HepG2 (cell line): ENCODE data around the gene SOWAHA. TPM values are rescaled to one million over a fixed set of nuclear protein-coding genes. Genes with fewer than 3 reads are reported as not detected.

Source experiments
- ATAC-seq: fragments of 200-7000 bp; cut with Tn5 transposase; 3 replicates; pipeline ENCODE4 v1.9.1; 2020; ENCODE audit warnings: mild to moderate bottlenecking, moderate library complexity
- BruUV-seq: library from RNA; stranded (reverse); fragments of 400-500 nt; replicated peaks from 2 replicates; lab custom pipeline; 2021; lab: Mats Ljungman, UMichigan
- CTCF ChIA-PET: fragments of 300-600 bp; formaldehyde crosslinking; extraction: SDS; loops from one replicate; lab custom pipeline; 2021; ENCODE audit warnings: low total read pairs, inconsistent platforms, low intra/inter-chr PET ratio; lab: Yijun Ruan, JAX
- POLR2A ChIA-PET: fragments of 350-600 bp; sonication (Branson Sonifier 250); formaldehyde crosslinking; loops from one replicate; lab custom pipeline; 2020; ENCODE audit warnings: antibody characterized with exemption, inconsistent platforms; lab: Yijun Ruan, JAX
- DNase-seq: peaks from one replicate; pipeline ENCODE4 v3.0.0-alpha.2; 2015; ENCODE audit warnings: low spot score
- FAIRE-seq: peaks from 3 replicates; lab custom pipeline; 2011; peaks lifted over from hg19 to GRCh38; lab: Jason Lieb, UNC
- H2AFZ ChIP-seq: one replicate; pipeline ENCODE4 v1.6.1; 2011; ENCODE audit warnings: low read length, inconsistent platforms
- H3K27ac ChIP-seq: fragments of 300-600 bp; 3 replicates; pipeline ENCODE4 v1.8.0; 2011; ENCODE audit warnings: mixed run types, mild to moderate bottlenecking, mixed read lengths, low read length, inconsistent platforms; ENCODE audit not compliant: insufficient read depth; ENCODE audit errors: extremely low read length
- H3K27me3 ChIP-seq, 2 experiments: fragments of 200-600 bp in 1 of 2; 2 replicates in 1 of 2; 3 replicates in 1 of 2; pipeline versions ENCODE4 v1.6.0 to v1.8.0; 2011; ENCODE audit warnings: low read length in 2 of 2, mild to moderate bottlenecking in 2 of 2, moderate library complexity in 2 of 2, inconsistent platforms in 1 of 2; ENCODE audit not compliant: insufficient read depth in 2 of 2, control insufficient read depth in 1 of 2
- H3K36me3 ChIP-seq, 2 experiments: fragments of 200-600 bp in 1 of 2; replicated peaks in 1 of 2; 2 replicates in 1 of 2; 3 replicates in 1 of 2; pipeline versions ENCODE4 v1.5.1 to v1.8.0; 2011; ENCODE audit warnings: low read length in 2 of 2, inconsistent platforms in 1 of 2; ENCODE audit not compliant: insufficient read depth in 2 of 2, control insufficient read depth in 1 of 2
- H3K4me1 ChIP-seq: 2 replicates; pipeline ENCODE4 v1.5.1; 2012; ENCODE audit warnings: low read length, inconsistent platforms; ENCODE audit not compliant: insufficient read depth
- H3K4me2 ChIP-seq: 2 replicates; pipeline ENCODE4 v1.6.0; 2011; ENCODE audit warnings: low read depth, low read length, inconsistent platforms
- H3K4me3 ChIP-seq, 3 experiments: fragments of 200-600 bp in 1 of 3; sonication (generic), shearing (Covaris generic) in 1 of 3; replicated peaks in 1 of 3; 2 replicates each; pipeline ENCODE4 v1.5.1; 2011 to 2016; ENCODE audit warnings: low read length in 3 of 3, inconsistent platforms in 2 of 3, low read depth in 2 of 3, mild to moderate bottlenecking in 2 of 3, control low read depth in 1 of 3, mixed read lengths in 1 of 3; ENCODE audit not compliant: insufficient read depth in 1 of 3
- H3K79me2 ChIP-seq: one replicate; pipeline ENCODE4 v1.6.1; 2011; ENCODE audit warnings: low read length, inconsistent platforms; ENCODE audit not compliant: insufficient read depth
- H3K9ac ChIP-seq: 2 replicates; pipeline ENCODE4 v1.6.0; 2011; ENCODE audit warnings: mild to moderate bottlenecking, low read depth, low read length, inconsistent platforms; ENCODE audit not compliant: insufficient read depth
- H3K9me3 ChIP-seq: 2 replicates; pipeline ENCODE4 v1.5.1; 2012; ENCODE audit warnings: mild to moderate bottlenecking, low read length
- H4K20me1 ChIP-seq: 2 replicates; pipeline ENCODE4 v1.6.0; 2011; ENCODE audit warnings: inconsistent platforms, mild to moderate bottlenecking, low read length, moderate library complexity; ENCODE audit not compliant: insufficient read depth
- CREM ChIP-seq, 2 experiments: sonication (generic) in 1 of 2; formaldehyde crosslinking in 1 of 2; IDR thresholded peaks; 2 replicates each; pipeline versions ENCODE4 v1.4.0 to v1.6.1; 2016 to 2020; ENCODE audit warnings: antibody characterized with exemption in 1 of 2, mild to moderate bottlenecking in 1 of 2, missing genetic modification reagents in 1 of 2
- ESRRA ChIP-seq: sonication (generic); formaldehyde crosslinking; IDR thresholded peaks from 2 replicates; pipeline ENCODE4 v1.5.1; 2020; ENCODE audit warnings: mild to moderate bottlenecking, low read depth, missing genetic modification reagents
- MAZ ChIP-seq, 2 experiments: sonication (generic) in 1 of 2; formaldehyde crosslinking in 1 of 2; IDR thresholded peaks; 2 replicates each; pipeline versions ENCODE4 v1.5.0 to v1.6.1; 2012 to 2020; ENCODE audit warnings: low read depth in 2 of 2, mild to moderate bottlenecking in 2 of 2, borderline replicate concordance in 1 of 2, improper control_type of control experiment in 1 of 2, low read length in 1 of 2, missing genetic modification reagents in 1 of 2, moderate library complexity in 1 of 2
- ZNF326 ChIP-seq: sonication (generic); formaldehyde crosslinking; IDR thresholded peaks from 2 replicates; pipeline ENCODE4 v1.4.0; 2020; ENCODE audit warnings: missing genetic modification reagents, borderline replicate concordance
- ZNF329 ChIP-seq: sonication (generic); formaldehyde crosslinking; IDR thresholded peaks from 2 replicates; pipeline ENCODE4 v1.9.0; 2021; ENCODE audit warnings: low read depth, mild to moderate bottlenecking, missing genetic modification reagents
- ZNF468 ChIP-seq: sonication (generic); formaldehyde crosslinking; IDR thresholded peaks from 2 replicates; pipeline ENCODE4 v1.8.0; 2022; ENCODE audit warnings: mild to moderate bottlenecking, moderate library complexity, missing genetic modification reagents
- ZNF562 ChIP-seq: sonication (generic); formaldehyde crosslinking; IDR thresholded peaks from 2 replicates; pipeline ENCODE4 v1.8.0; 2022; ENCODE audit warnings: missing genetic modification reagents, borderline replicate concordance
- ZNF670 ChIP-seq: sonication (generic); formaldehyde crosslinking; IDR thresholded peaks from 2 replicates; pipeline ENCODE4 v1.8.0; 2022; ENCODE audit warnings: mild to moderate bottlenecking, missing genetic modification reagents, borderline replicate concordance
- WGBS: methylation state at CpG from one replicate; pipeline ENCODE4 v1.1.6; 2017; ENCODE audit warnings: low lambda C conversion rate; 5-methylcytosine and 5-hydroxymethylcytosine counted together
- in situ Hi-C: cut with HindIII; loops from 2 replicates; pipeline ENCODE4 v1.10.0; 2017; ENCODE audit warnings: low pct_unique_long_range_greater_than_20kb; ENCODE audit not compliant: extremely low pct_ligation_motif_present
- intact Hi-C: fragments of 100-400 bp; cut with micrococcal nuclease; formaldehyde crosslinking; loops from one replicate; pipeline ENCODE4 v1.10.0; 2022; ENCODE audit not compliant: unreplicated experiment
- polyA plus RNA-seq, 8 experiments: library from polyadenylated mRNA; depleted of rRNA in 3 of 8; stranded (reverse) in 7 of 8; unstranded in 1 of 8; fragments of >200 nt; fragmentation: Illumina TruSeq in 4 of 8; extraction: Trizol in 4 of 8; gene quantifications; 2 replicates each; pipeline versions ENCODE4 v1.2.1 to v1.2.3, GENCODE V29; 2011 to 2016; ENCODE audit warnings: low read depth in 4 of 8, missing spikeins in 1 of 8, mixed read lengths in 1 of 8; ENCODE audit not compliant: insufficient read depth in 1 of 8
- total RNA-seq, 5 experiments: library from RNA; depleted of rRNA; stranded (reverse); fragments of >200 nt; fragmentation: Illumina TruSeq; extraction: Trizol; gene quantifications; 2 replicates each; pipeline ENCODE4 v1.2.3, GENCODE V29; 2016; ENCODE audit warnings: low read depth in 1 of 5
- TF ChIP-seq, protein P1 (sequence below), 2 experiments: IDR thresholded peaks; 2 replicates each; pipeline ENCODE4 v1.6.1; 2011 to 2012; ENCODE audit warnings: low read length in 2 of 2, borderline replicate concordance in 1 of 2, low read depth in 1 of 2, mild to moderate bottlenecking in 1 of 2, moderate library complexity in 1 of 2

Gene SOWAHA
- total and polyA plus RNA-seq, 2 of the 13 experiments (the other 11 are each of a cell fraction or from before 2014, with no cell fraction given): 0.95 to 1.9 TPM

- Histone ChIP-seq H3K9ac (no peak overlapping the region), H2AFZ (no peak overlapping the region), H3K27ac (no peak overlapping the region), H3K4me1 (peaks cover 21% of the 10 kb centered on the region; the same call in 1 of the 2 replicates), H3K9me3 (no peaks in the 10 kb centered on the region), H3K4me2 (no peak overlapping the region), H4K20me1 (no peaks in the 10 kb centered on the region), H3K27me3 (no peaks in the 10 kb centered on the region), H3K4me3 (no peak overlapping the region), H3K79me2 (no peaks in the 10 kb centered on the region), H3K36me3 (no peaks in the 10 kb centered on the region; a peak in 2 of 5 replicates)
- ChIA-PET POLR2A (interaction anchor here (1.1 kb wide), 1 partner anchor 12 kb away, joined by 4 read pairs; no protein-coding TSS in a partner anchor), CTCF (no interaction called here)
- DNase-seq: no peak
- no peak for TF ChIP-seq ZNF329 (CRISPR knock-in tag)
- intact Hi-C loops (no loop called here), in situ Hi-C loops (no loop called here)
- WGBS: 88% methylated on average over 8 of the region's 8 CpGs
- no peak; the same call in 2 of the 3 replicates for ATAC-seq
- no TSS peak for BruUV-seq
- FAIRE-seq: no peak
These were observed 23.9 kb upstream of the SOWAHA start for GRCh38 chr5:132788990-132789886.

DNA sequence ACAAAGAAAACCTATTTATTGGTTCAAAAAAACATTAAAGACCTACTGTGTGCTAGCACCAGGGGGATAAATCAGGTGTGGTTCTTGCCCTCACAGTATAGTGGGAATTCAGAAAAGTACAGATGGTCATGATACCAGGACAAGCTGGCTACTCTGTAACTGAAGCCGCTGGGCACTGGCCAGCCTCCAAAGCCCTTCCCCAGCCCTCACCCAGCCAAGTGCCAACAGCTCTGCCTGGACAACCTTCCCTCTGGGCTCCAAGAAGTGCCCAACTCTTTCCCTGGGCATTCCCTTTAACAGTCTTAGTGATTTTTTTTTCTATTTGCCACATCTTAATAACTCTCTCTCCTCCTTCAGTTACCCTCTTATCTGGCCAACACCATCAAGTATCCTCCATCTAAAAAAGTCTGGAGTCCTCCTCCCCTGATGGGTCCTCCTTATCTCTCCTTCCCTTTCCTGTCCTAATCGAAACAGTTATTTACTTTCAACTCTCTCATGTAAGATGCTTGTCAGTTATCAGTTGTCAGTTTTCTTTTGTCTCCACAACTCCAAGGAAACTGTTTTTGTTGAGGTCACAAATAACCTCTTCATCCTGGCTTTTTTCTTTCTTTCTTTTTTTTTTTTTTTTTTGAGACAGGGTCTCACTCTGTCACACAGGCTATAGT, 22.8 kb upstream of the SOWAHA start:
- intact Hi-C loops (no loop called here), in situ Hi-C loops (no loop called here)
- BruUV-seq: no TSS peak
- WGBS: 85% methylated on average over 2 of the region's 2 CpGs
- Histone ChIP-seq H3K4me3 (no peak overlapping the region), H3K27ac (no peak overlapping the region), H2AFZ (no peak overlapping the region), H3K27me3 (no peaks in the 10 kb centered on the region), H3K9ac (no peak overlapping the region), H3K4me1 (peaks cover 21% of the 10 kb centered on the region; the same call in 1 of the 2 replicates), H3K9me3 (no peaks in the 10 kb centered on the region), H3K79me2 (peaks cover 3% of the 10 kb centered on the region), H3K4me2 (no peak overlapping the region), H4K20me1 (no peaks in the 10 kb centered on the region), H3K36me3 (peaks cover 0 to 1% of the 10 kb centered on the region in 2 experiments; a peak in 2 of 5 replicates)
- ATAC-seq (no peak), FAIRE-seq (no peak), DNase-seq (no peak)
- ChIA-PET CTCF (no interaction called here), POLR2A (interaction anchor here (1.1 kb wide), 1 partner anchor 10 kb away, joined by 4 read pairs; no protein-coding TSS in a partner anchor)
- TF ChIP-seq ZNF326 (CRISPR knock-in tag): no peak
- no peak for TF ChIP-seq ESRRA (CRISPR knock-in tag)
- TF ChIP-seq, protein P1, sequence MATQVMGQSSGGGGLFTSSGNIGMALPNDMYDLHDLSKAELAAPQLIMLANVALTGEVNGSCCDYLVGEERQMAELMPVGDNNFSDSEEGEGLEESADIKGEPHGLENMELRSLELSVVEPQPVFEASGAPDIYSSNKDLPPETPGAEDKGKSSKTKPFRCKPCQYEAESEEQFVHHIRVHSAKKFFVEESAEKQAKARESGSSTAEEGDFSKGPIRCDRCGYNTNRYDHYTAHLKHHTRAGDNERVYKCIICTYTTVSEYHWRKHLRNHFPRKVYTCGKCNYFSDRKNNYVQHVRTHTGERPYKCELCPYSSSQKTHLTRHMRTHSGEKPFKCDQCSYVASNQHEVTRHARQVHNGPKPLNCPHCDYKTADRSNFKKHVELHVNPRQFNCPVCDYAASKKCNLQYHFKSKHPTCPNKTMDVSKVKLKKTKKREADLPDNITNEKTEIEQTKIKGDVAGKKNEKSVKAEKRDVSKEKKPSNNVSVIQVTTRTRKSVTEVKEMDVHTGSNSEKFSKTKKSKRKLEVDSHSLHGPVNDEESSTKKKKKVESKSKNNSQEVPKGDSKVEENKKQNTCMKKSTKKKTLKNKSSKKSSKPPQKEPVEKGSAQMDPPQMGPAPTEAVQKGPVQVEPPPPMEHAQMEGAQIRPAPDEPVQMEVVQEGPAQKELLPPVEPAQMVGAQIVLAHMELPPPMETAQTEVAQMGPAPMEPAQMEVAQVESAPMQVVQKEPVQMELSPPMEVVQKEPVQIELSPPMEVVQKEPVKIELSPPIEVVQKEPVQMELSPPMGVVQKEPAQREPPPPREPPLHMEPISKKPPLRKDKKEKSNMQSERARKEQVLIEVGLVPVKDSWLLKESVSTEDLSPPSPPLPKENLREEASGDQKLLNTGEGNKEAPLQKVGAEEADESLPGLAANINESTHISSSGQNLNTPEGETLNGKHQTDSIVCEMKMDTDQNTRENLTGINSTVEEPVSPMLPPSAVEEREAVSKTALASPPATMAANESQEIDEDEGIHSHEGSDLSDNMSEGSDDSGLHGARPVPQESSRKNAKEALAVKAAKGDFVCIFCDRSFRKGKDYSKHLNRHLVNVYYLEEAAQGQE (IDR thresholded peaks at IDR 0.05; ENCODE audit: borderline replicate concordance in 1 of 2, low read depth in 1 of 2, low read length in 2 of 2): no peak
- no peak for TF ChIP-seq ZNF562 (CRISPR knock-in tag)
- no peak for TF ChIP-seq CREM (IDR thresholded peaks at IDR 0.05)
- no peak for TF ChIP-seq CREM (CRISPR knock-in tag; IDR thresholded peaks at IDR 0.05)
- no peak for TF ChIP-seq ZNF670
- TF ChIP-seq MAZ (IDR thresholded peaks at IDR 0.05; ENCODE audit: borderline replicate concordance, low read depth, low read length): no peak
- TF ChIP-seq MAZ (CRISPR knock-in tag; IDR thresholded peaks at IDR 0.05; ENCODE audit: low read depth): no peak
- no peak for TF ChIP-seq ZNF468 (CRISPR knock-in tag)
